ENCODE data around the gene MYLK. TPM values are rescaled to one million over a fixed set of nuclear protein-coding genes. Genes with fewer than 3 reads are reported as not detected.

The MYLK gene
- total and polyA plus RNA-seq, 2 of the 4 experiments (the other 2 are of a cell fraction) = 299 to 484 TPM

GRCh38 chr3:123751433-123751832, 132.7 kb downstream of the MYLK start:
- Histone ChIP-seq H3K9ac (ENCODE audit: low read depth, low read length) (peak overlapping the region; percentile 37), H2BK20ac (ENCODE audit: low read depth, low read length) (peak overlapping the region; percentile 99), H4K5ac (ENCODE audit: low read depth, low read length) (peak overlapping the region; percentile 100), H2BK5ac (ENCODE audit: low read depth, low read length, poor library complexity, severe bottlenecking) (peak overlapping the region; percentile 99), H3K18ac (ENCODE audit: low read depth, low read length) (peak overlapping the region; percentile 99), H3K14ac (replicated peaks; ENCODE audit: low read depth, low read length) (peak overlapping the region; percentile 91), H3K4me1 (ENCODE audit: control insufficient read depth, insufficient read depth, low read length) (peaks cover 39% of the 10 kb centered on the region), H3K27me3 (ENCODE audit: control insufficient read depth, insufficient read depth, low read length) (no peaks in the 10 kb centered on the region), H4K20me1 (ENCODE audit: insufficient read depth, low read length) (no peaks in the 10 kb centered on the region), H3K4me3 (ENCODE audit: insufficient read depth, low read depth, low read length) (no peak overlapping the region), H3K4ac (ENCODE audit: low read depth, low read length) (peak overlapping the region; percentile 100), H3K23ac (ENCODE audit: low read depth, low read length) (peak overlapping the region; percentile 97), H3K27ac (ENCODE audit: insufficient read depth, low read length) (peak overlapping the region; percentile 97), H3K79me1 (ENCODE audit: low read depth in 1 of 2, low read length in 2 of 2) (peaks cover 33 to 78% of the 10 kb centered on the region in 2 experiments), H3K56ac (ENCODE audit: extremely low read depth, insufficient read depth, low read length) (peak overlapping the region; percentile 98), H3K9me1 (ENCODE audit: insufficient read depth, low read length) (peaks cover 32% of the 10 kb centered on the region), H4K8ac (ENCODE audit: low read depth in 2 of 2, low read length in 2 of 2) (peak overlapping the region; percentile 88 to 100), H3K4me2 (ENCODE audit: low read depth, low read length) (no peak overlapping the region), H3K9me3 (ENCODE audit: control insufficient read depth, insufficient read depth, low read length) (peaks cover 6% of the 10 kb centered on the region), H4K91ac (ENCODE audit: insufficient read depth, low read depth, low read length) (peak overlapping the region; percentile 100), H2AK9ac (replicated peaks; ENCODE audit: low read depth, low read length, poor library complexity) (peak overlapping the region; percentile 86), H2AFZ (replicated peaks; ENCODE audit: low read length, poor library complexity) (no peak overlapping the region), H2BK120ac (ENCODE audit: low read depth, low read length) (peak overlapping the region; percentile 100), H3K36me3 (ENCODE audit: control insufficient read depth, insufficient read depth, low read length) (peaks cover 43% of the 10 kb centered on the region), H2AK5ac (ENCODE audit: low read depth, low read length) (peak overlapping the region; percentile 100), H2BK15ac (ENCODE audit: low read depth, low read length) (peak overlapping the region; percentile 92; the same call in 2 of the 3 replicates)
- TF ChIP-seq SMC3 (IDR thresholded peaks at IDR 0.05; ENCODE audit: low read depth, low read length) (no peak), CEBPB (IDR thresholded peaks at IDR 0.05; ENCODE audit: low read depth, low read length) (peak; percentile 39; the same call in 1 of the 2 replicates)
- BruUV-seq (replicated peaks) = no TSS peak
- ATAC-seq (ENCODE audit: low read depth) (no peak), DNase-seq (peak; percentile 58)
- dilution Hi-C loops (cut with HindIII; ENCODE audit: low sequenced_read_pairs, unreplicated experiment) = no loop called here
- 64% methylated on average over 2 of the region's 3 CpGs; no CpG with 5 or more reads in 1 of the 2 experiments for WGBS, 2 experiments (ENCODE audit: extremely low coverage in 2 of 2, insufficient read length in 1 of 2)
- ChIA-PET POLR2A (ENCODE audit: unreplicated experiment) (no interaction called here), CTCF (no interaction called here)
- in situ Hi-C loops (cut with MboI; ENCODE audit: low sequenced_read_pairs) = no loop called here
- intact Hi-C loops (cut with micrococcal nuclease) = loop anchor here (2.0 kb wide), 1 partner anchor 31 kb away; no protein-coding TSS in a partner anchor

All from IMR-90 (cell line).